Common myeloid progenitor, CD34-positive (primary cell): ENCODE results near the gene PDE3A.

Source experiments
- CTCF ChIA-PET: fragments of 350-600 bp; sonication (Branson Sonifier 250); formaldehyde crosslinking; loops from one replicate; lab custom pipeline; 2021; ENCODE audit warnings: antibody characterized with exemption; lab: Charles Lee
- POLR2A ChIA-PET: fragments of 350-600 bp; sonication (Branson Sonifier 250); formaldehyde crosslinking; loops from one replicate; lab custom pipeline; 2021; ENCODE audit warnings: antibody characterized with exemption; lab: Charles Lee
- DNase-seq, 3 donors: peaks; one replicate each; pipeline versions ENCODE4 v3.0.0 to v3.0.0-alpha.2; 2013
- H3K27ac ChIP-seq, 2 experiments: 1 replicate in 1 of 2; 2 replicates in 1 of 2; pipeline ENCODE4 v1.7.0; 2013; ENCODE audit warnings: inconsistent platforms in 2 of 2, low read length in 2 of 2, mild to moderate bottlenecking in 2 of 2, low read depth in 1 of 2, moderate library complexity in 1 of 2; ENCODE audit not compliant: severe bottlenecking in 2 of 2, insufficient read depth in 1 of 2, poor library complexity in 1 of 2
- H3K27me3 ChIP-seq, 5 experiments: replicated peaks in 2 of 5; 1 replicate in 3 of 5; 2 replicates in 2 of 5; pipeline versions ENCODE4 v1.6.1 to v1.7.0; 2013; ENCODE audit warnings: low read length in 4 of 5, mild to moderate bottlenecking in 2 of 5, moderate library complexity in 2 of 5, inconsistent platforms in 1 of 5; ENCODE audit not compliant: insufficient read depth in 5 of 5, control insufficient read depth in 4 of 5
- H3K36me3 ChIP-seq, 4 experiments: 1 replicate in 2 of 4; 2 replicates in 2 of 4; pipeline versions ENCODE4 v1.6.1 to v1.7.0; 2013; ENCODE audit warnings: low read length in 3 of 4, control low read depth in 1 of 4, mild to moderate bottlenecking in 1 of 4; ENCODE audit not compliant: control insufficient read depth in 4 of 4, insufficient read depth in 4 of 4
- H3K4me1 ChIP-seq, 4 experiments: 1 replicate in 3 of 4; 2 replicates in 1 of 4; pipeline versions ENCODE4 v1.6.1 to v1.7.1; 2013; ENCODE audit warnings: low read length in 3 of 4, mild to moderate bottlenecking in 3 of 4, control low read depth in 1 of 4, inconsistent platforms in 1 of 4, moderate library complexity in 1 of 4; ENCODE audit not compliant: control insufficient read depth in 4 of 4, insufficient read depth in 4 of 4; ENCODE audit errors: control extremely low read depth in 1 of 4
- H3K4me3 ChIP-seq, 7 experiments: 1 replicate in 4 of 7; 2 replicates in 3 of 7; pipeline versions ENCODE4 v1.5.1 to v1.7.0; 2013; ENCODE audit warnings: mild to moderate bottlenecking in 7 of 7, low read length in 6 of 7, moderate library complexity in 6 of 7, inconsistent platforms in 2 of 7, low read depth in 2 of 7, control low read depth in 1 of 7; ENCODE audit not compliant: insufficient read depth in 4 of 7, control insufficient read depth in 1 of 7; ENCODE audit errors: extremely low read depth in 1 of 7
- H3K9me3 ChIP-seq, 5 experiments: 1 replicate in 4 of 5; 2 replicates in 1 of 5; pipeline versions ENCODE4 v1.6.1 to v1.7.1; 2013; ENCODE audit warnings: low read length in 4 of 5, mild to moderate bottlenecking in 2 of 5, inconsistent platforms in 1 of 5, low read depth in 1 of 5, moderate library complexity in 1 of 5; ENCODE audit not compliant: control insufficient read depth in 4 of 5, insufficient read depth in 2 of 5; ENCODE audit errors: control extremely low read depth in 1 of 5
- WGBS: methylation state at CpG from one replicate; pipeline ENCODE4 v1.1.5; 2013; ENCODE audit not compliant: insufficient coverage; 5-methylcytosine and 5-hydroxymethylcytosine counted together

The PDE3A gene

DNA sequence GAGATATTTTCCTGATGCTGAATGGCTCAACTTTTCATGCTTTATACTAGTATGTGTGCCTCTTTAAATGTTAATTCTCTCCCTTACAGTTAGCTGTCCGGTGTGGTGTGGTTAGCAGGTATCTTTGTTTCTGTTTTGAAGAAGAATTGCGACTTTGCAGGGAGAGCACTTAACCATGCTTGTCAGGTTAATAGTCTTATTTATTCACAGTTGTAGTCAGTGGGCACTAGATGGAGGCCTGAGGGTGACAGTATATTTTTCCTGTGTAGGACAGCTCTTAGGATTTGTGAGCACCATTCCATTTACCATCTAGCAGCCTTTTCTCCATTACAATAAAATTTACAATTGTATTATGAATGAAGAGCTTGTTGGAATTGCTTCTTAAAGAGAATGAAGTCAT is 34.9 kb downstream of the PDE3A start:
- H3K27me3 ChIP-seq: no peaks in the 10 kb centered on the region
- H3K36me3 ChIP-seq: no peaks in the 10 kb centered on the region
- H3K9me3 ChIP-seq: no peaks in the 10 kb centered on the region
- whole genome bisulfite sequencing: 33% methylated on average over 1 of the region's 2 CpGs
- no peak overlapping the region for H3K27ac ChIP-seq
- POLR2A ChIA-PET: no interaction called here
- CTCF ChIA-PET: no interaction called here
- no peak for DNase-seq
- H3K4me3 ChIP-seq: peak overlapping the region in 1 of 7 experiments; percentile 4
- H3K4me1 ChIP-seq: peaks cover 10 to 29% (median 25%) of the 10 kb centered on the region in 4 experiments

DNA sequence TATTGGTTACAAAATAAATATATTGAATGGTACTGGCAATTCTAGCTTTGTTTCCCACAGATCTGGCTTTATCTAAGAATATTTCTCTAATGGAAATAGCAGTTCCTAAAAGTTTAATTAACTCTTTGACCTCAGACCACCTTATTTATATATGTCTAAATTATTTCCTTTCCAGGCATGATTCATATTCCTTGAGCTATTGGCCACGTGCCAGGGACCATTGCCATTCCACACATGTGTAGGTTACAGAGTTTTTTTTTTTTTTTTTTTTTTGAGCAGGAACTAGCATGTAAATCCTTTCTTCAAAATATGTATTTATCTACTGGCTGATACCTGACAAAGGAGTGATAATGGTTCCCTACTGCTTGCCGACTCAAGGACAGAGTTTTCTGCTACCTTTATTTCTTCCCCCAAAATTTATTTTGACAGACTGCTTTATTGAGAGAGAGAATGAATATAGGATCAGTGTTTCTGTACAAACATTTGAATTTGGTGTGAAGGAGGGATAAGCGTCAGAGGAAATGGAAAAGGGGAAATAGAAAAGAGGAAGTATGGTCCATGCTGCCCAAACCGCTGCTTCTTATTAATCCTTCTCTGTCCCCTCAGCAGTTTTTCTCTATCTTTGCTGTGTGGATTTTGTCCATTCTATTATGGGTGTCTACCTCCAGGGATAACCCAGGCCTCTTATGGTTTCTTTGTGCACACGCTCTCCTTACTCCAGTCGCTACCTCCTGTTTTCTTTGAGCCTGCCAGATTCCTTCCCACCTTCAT is 36.4 kb downstream of the PDE3A start:
- no peaks in the 10 kb centered on the region for H3K9me3 ChIP-seq
- peaks cover 12 to 27% (median 21%) of the 10 kb centered on the region in 4 experiments for H3K4me1 ChIP-seq
- ChIA-PET CTCF (interaction anchor here (0.7 to 1.0 kb wide), 2 partner anchors 9 to 27 kb away, joined by 3 read pairs; no protein-coding TSS in a partner anchor), POLR2A (no interaction called here)
- peak overlapping the region; percentile 41 to 50 for H3K27ac ChIP-seq
- WGBS: 19% methylated on average over 3 of the region's 6 CpGs
- H3K4me3 ChIP-seq: peak overlapping the region in 4 of 7 experiments; percentile 23 to 34 (median 30)
- peak; percentile 88 to 96 (median 92) for DNase-seq
- no peaks in the 10 kb centered on the region for H3K36me3 ChIP-seq
- H3K27me3 ChIP-seq: no peaks in the 10 kb centered on the region

- Histone ChIP-seq H3K36me3 (no peaks in the 10 kb centered on the region), H3K27me3 (no peaks in the 10 kb centered on the region)
- WGBS: 89% methylated on average over 1 of the region's 2 CpGs
Measured at GRCh38 chr12:20409607-20410377, 41.5 kb downstream of the PDE3A start.

GRCh38 chr12:20410734-20411133 is 42.4 kb downstream of the PDE3A start:
- peaks cover 11 to 44% (median 21%) of the 10 kb centered on the region in 4 experiments for H3K4me1 ChIP-seq
- WGBS: 0% methylated on average over 1 of the region's 1 CpG
- H3K36me3 ChIP-seq: no peaks in the 10 kb centered on the region
- no peaks in the 10 kb centered on the region for H3K27me3 ChIP-seq
- H3K4me3 ChIP-seq: peak overlapping the region in 2 of 7 experiments; percentile 7 to 25
- ChIA-PET POLR2A (no interaction called here), CTCF (interaction anchor here (1.2 to 1.5 kb wide), 2 partner anchors 9 to 35 kb away, joined by 3 read pairs; no protein-coding TSS in a partner anchor)
- H3K27ac ChIP-seq: no peak overlapping the region
- DNase-seq: peak; percentile 73 to 89 (median 79)
- H3K9me3 ChIP-seq: no peaks in the 10 kb centered on the region

More at GRCh38 chr12:20409607-20410377, 41.5 kb downstream of the PDE3A start:
- Histone ChIP-seq H3K27ac (no peak overlapping the region), H3K4me3 (peak overlapping the region in 3 of 7 experiments; percentile 23 to 35 (median 25)), H3K4me1 (peaks cover 14 to 43% (median 24%) of the 10 kb centered on the region in 4 experiments), H3K9me3 (no peaks in the 10 kb centered on the region)
- no peak for DNase-seq
- CTCF ChIA-PET: interaction anchor here (1.2 to 1.5 kb wide), 4 partner anchors 8 to 34 kb away, joined by 3 to 4 read pairs (median 3); no protein-coding TSS in a partner anchor
- POLR2A ChIA-PET: no interaction called here

GRCh38 chr12:20411345-20411744 is 43.0 kb downstream of the PDE3A start:
- ChIA-PET POLR2A (no interaction called here), CTCF (interaction anchor here (0.5 to 1.5 kb wide), 2 partner anchors 35 to 40 kb away, joined by 3 read pairs; no protein-coding TSS in a partner anchor)
- 100% methylated on average over 1 of the region's 3 CpGs for WGBS
- H3K4me1 ChIP-seq: peaks cover 11 to 47% (median 22%) of the 10 kb centered on the region in 4 experiments
- H3K4me3 ChIP-seq: no peak overlapping the region
- no peaks in the 10 kb centered on the region for H3K36me3 ChIP-seq
- no peak for DNase-seq
- H3K9me3 ChIP-seq: no peaks in the 10 kb centered on the region
- no peak overlapping the region for H3K27ac ChIP-seq
- no peaks in the 10 kb centered on the region for H3K27me3 ChIP-seq

- Histone ChIP-seq H3K4me3 (peak overlapping the region in 3 of 7 experiments; percentile 4 to 56 (median 4)), H3K27me3 (no peaks in the 10 kb centered on the region), H3K9me3 (no peaks in the 10 kb centered on the region), H3K4me1 (peaks cover 10 to 45% (median 16%) of the 10 kb centered on the region in 4 experiments), H3K36me3 (no peaks in the 10 kb centered on the region), H3K27ac (no peak overlapping the region)
- DNase-seq: peak; percentile 92 to 97 (median 96)
- ChIA-PET POLR2A (no interaction called here), CTCF (interaction anchor here (1.0 to 1.6 kb wide), 3 partner anchors 20 to 46 kb away, joined by 3 to 5 read pairs (median 4); partner anchors contain the start of gene PDE3A)
- no CpG with 5 or more reads among the region's 4 CpGs for WGBS
Measured at GRCh38 chr12:20415028-20415427, 46.7 kb downstream of the PDE3A start.
